Liver (tissue), 3 donors: ENCODE measurements around the gene HBA1.
"Not testable (repeated sequence)": the region's sequence is repeated elsewhere in the genome, so short reads cannot be mapped to it uniquely, and the experiment has no call there.

Experiments
- EGR1 ChIP-seq, 2 donors: IDR thresholded peaks; 2 replicates each; pipeline ENCODE4 v1.6.1; 2016 to 2018; ENCODE audit warnings: antibody characterized with exemption in 2 of 2, low read depth in 2 of 2
- HNF4A ChIP-seq, 2 donors: conservative IDR thresholded peaks; 2 replicates each; pipeline ENCODE4 v1.6.1; 2016; ENCODE audit warnings: antibody characterized with exemption in 2 of 2, mild to moderate bottlenecking in 2 of 2
- JUND ChIP-seq, 2 donors: IDR thresholded peaks; 2 replicates each; pipeline ENCODE4 v1.6.1; 2016; ENCODE audit warnings: antibody characterized with exemption in 2 of 2
- RAD21 ChIP-seq, 2 donors: IDR thresholded peaks; 2 replicates each; pipeline ENCODE4 v1.6.1; 2016; ENCODE audit warnings: antibody characterized with exemption in 2 of 2, mild to moderate bottlenecking in 2 of 2
- SP1 ChIP-seq: IDR thresholded peaks from 2 replicates; pipeline ENCODE4 v1.6.1; 2018; ENCODE audit warnings: antibody characterized with exemption, mild to moderate bottlenecking
- TAF1 ChIP-seq: conservative IDR thresholded peaks from 2 replicates; pipeline ENCODE4 v1.6.1; 2016; ENCODE audit warnings: antibody characterized with exemption, mild to moderate bottlenecking
- YY1 ChIP-seq: IDR thresholded peaks from 2 replicates; pipeline ENCODE4 v1.6.1; 2016; ENCODE audit warnings: antibody characterized with exemption, mild to moderate bottlenecking
- TF ChIP-seq, protein P1 (sequence below): fragments of 150-350 bp; IDR thresholded peaks from 2 replicates; pipeline ENCODE4 v1.5.1; 2017; ENCODE audit warnings: improper control_type of control experiment, low read depth, low read length; ENCODE audit not compliant: missing input control
- TF ChIP-seq, protein P2 (sequence below): IDR thresholded peaks from 2 replicates; pipeline ENCODE4 v1.6.1; 2016; ENCODE audit warnings: antibody characterized with exemption, mild to moderate bottlenecking
- TF ChIP-seq, protein P3 (sequence below): IDR thresholded peaks from 2 replicates; pipeline ENCODE4 v1.6.1; 2016; ENCODE audit warnings: antibody characterized with exemption
- donor health status: healthy.
- donor health status: healthy.

DNA sequence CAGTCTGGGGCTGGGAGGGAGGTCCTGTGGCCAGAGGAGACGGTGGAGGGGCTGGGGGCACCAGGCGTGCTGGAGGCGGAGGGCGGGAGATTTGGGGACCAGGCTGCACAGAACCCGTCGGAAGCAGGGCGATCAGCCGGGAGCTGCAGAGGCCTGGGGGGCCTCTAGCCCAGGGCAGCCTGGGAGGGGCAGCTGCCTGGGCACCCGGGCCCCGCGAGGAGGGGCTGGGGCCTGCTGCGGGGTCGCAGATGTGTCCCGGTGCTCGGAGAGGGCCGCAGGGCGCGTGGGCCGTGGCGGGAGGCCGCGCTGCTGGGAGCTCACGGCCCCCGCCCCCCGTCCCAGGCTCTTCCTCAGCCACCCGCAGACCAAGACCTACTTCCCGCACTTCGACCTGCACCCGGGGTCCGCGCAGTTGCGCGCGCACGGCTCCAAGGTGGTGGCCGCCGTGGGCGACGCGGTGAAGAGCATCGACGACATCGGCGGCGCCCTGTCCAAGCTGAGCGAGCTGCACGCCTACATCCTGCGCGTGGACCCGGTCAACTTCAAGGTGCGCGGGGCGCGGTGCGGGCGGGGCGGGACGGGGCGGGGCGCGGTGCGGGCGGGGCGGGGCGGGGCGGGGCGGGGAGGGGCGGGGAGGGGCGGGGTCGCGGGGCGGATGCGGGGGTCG is 22.8 kb upstream of the HBA1 start:
- TF ChIP-seq, protein P1, sequence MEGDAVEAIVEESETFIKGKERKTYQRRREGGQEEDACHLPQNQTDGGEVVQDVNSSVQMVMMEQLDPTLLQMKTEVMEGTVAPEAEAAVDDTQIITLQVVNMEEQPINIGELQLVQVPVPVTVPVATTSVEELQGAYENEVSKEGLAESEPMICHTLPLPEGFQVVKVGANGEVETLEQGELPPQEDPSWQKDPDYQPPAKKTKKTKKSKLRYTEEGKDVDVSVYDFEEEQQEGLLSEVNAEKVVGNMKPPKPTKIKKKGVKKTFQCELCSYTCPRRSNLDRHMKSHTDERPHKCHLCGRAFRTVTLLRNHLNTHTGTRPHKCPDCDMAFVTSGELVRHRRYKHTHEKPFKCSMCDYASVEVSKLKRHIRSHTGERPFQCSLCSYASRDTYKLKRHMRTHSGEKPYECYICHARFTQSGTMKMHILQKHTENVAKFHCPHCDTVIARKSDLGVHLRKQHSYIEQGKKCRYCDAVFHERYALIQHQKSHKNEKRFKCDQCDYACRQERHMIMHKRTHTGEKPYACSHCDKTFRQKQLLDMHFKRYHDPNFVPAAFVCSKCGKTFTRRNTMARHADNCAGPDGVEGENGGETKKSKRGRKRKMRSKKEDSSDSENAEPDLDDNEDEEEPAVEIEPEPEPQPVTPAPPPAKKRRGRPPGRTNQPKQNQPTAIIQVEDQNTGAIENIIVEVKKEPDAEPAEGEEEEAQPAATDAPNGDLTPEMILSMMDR = not testable (repeated sequence)
- TF ChIP-seq JUND (IDR thresholded peaks at IDR 0.05); RAD21 (IDR thresholded peaks at IDR 0.05); TAF1; YY1; SP1; HNF4A (conservative IDR thresholded peaks at IDR 0.05); EGR1 (IDR thresholded peaks at IDR 0.05; ENCODE audit: low read depth in 2 of 2): not testable (repeated sequence)
- TF ChIP-seq, protein P2, sequence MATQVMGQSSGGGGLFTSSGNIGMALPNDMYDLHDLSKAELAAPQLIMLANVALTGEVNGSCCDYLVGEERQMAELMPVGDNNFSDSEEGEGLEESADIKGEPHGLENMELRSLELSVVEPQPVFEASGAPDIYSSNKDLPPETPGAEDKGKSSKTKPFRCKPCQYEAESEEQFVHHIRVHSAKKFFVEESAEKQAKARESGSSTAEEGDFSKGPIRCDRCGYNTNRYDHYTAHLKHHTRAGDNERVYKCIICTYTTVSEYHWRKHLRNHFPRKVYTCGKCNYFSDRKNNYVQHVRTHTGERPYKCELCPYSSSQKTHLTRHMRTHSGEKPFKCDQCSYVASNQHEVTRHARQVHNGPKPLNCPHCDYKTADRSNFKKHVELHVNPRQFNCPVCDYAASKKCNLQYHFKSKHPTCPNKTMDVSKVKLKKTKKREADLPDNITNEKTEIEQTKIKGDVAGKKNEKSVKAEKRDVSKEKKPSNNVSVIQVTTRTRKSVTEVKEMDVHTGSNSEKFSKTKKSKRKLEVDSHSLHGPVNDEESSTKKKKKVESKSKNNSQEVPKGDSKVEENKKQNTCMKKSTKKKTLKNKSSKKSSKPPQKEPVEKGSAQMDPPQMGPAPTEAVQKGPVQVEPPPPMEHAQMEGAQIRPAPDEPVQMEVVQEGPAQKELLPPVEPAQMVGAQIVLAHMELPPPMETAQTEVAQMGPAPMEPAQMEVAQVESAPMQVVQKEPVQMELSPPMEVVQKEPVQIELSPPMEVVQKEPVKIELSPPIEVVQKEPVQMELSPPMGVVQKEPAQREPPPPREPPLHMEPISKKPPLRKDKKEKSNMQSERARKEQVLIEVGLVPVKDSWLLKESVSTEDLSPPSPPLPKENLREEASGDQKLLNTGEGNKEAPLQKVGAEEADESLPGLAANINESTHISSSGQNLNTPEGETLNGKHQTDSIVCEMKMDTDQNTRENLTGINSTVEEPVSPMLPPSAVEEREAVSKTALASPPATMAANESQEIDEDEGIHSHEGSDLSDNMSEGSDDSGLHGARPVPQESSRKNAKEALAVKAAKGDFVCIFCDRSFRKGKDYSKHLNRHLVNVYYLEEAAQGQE = not testable (repeated sequence)
- TF ChIP-seq, protein P3, sequence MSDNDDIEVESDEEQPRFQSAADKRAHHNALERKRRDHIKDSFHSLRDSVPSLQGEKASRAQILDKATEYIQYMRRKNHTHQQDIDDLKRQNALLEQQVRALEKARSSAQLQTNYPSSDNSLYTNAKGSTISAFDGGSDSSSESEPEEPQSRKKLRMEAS = not testable (repeated sequence)
